Mucosa of gallbladder (tissue), 1 donor: Measurements from ENCODE around the gene CDKN2AIPNL. TPM values are rescaled to one million over a fixed set of nuclear protein-coding genes. Genes with fewer than 3 reads are reported as not detected.
"Not testable (repeated sequence)": the region's sequence is repeated elsewhere in the genome, so short reads cannot be mapped to it uniquely, and the experiment has no call there.

Source experiments
- DNase-seq: peaks from one replicate; pipeline ENCODE4 v3.0.0-alpha.2; 2020; ENCODE audit warnings: low spot score
- total RNA-seq: library from RNA; stranded (reverse); gene quantifications from one replicate; pipeline ENCODE4 v1.2.1, GENCODE V29; 2021
- donor health status: DM: no; HTN: no; CAD: no.

CDKN2AIPNL gene
- total RNA-seq, 1 donor from 2014 or later, result 18.0 TPM

DNA sequence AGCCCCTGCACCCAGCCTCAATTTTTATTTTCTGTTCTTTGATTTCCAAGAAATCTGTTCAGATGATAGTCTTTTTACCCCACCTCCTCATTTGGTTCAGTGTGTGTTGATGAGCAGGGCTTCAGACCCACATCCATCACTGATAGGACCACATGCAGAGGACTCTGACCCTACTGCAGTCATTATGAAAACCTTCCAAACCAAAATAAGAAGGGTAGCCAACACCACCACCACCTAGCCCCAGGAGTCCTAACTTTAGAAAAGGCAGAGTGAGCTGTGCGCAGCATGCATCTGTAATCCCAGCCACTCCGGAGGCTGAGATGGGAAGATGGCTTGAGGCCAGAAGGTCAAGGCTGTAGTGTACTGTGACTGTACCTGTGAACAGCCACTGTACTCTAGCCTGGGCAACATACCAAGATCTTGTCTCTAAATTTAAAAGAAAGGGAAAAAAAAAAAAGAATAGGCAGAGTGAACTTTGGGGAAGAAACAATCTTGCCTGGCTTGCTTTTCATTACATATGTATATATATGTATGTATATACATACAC is 13.0 kb downstream of the CDKN2AIPNL start:
- no peak for DNase-seq

DNA sequence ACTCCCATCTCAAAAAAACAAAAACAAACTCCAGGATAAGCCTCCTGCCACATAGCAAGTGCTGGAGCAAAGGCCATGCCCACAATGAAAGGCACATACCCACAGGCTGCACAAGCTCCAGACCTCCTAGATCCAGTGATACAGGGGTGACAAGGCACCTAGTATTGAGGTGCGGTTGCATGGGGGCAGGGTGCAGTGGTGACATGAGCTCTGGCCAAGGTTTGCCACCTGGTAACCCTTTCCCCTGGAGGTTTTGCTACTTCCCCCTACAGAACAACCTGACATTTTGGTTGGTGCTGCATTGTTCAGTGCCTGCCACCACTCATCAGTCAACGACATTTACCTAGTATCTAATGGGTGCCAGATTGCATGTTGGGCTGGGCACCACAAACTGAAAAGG is 14.5 kb downstream of the CDKN2AIPNL start:
- DNase-seq, result no peak

DNA sequence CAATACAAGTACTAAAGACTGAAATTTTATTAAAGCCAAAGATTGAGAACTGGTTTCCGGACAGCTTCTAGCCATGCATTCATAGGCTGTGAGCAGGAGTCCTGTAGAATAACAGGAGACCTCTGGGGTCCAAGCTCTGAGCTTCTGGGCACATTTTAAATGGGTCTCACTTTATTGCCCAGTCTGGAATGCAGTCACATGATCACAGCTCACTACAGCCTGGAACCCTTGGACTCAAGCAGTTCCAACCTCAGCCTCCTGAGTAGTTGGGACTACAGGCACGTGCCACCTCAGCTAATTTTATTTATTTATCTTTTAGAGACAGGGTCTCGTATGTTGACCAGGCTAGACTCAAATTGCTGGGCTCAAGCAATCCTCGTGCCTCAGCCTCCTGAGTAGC is 15.4 kb downstream of the CDKN2AIPNL start:
- no peak for DNase-seq

DNA sequence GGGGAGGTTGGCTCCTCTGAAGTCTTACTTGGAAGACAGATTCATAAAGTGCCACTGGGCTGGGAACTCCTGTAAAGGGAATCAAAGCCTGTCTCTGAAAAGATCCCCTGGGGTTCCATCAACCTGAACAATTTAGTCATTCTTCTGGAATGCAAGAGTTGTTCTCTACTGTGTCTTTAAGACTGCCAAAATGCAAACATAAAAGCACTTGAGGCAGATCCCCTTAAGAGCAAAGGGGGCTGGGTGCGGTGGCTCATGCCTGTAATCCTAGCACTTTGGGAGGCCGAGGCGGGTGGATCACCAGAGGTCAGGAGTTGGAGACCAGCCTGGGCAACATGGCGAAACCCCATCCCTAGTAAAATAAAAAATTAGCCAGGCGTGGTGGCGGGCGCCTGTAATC is 16.7 kb downstream of the CDKN2AIPNL start:
- DNase-seq, result no peak

DNA sequence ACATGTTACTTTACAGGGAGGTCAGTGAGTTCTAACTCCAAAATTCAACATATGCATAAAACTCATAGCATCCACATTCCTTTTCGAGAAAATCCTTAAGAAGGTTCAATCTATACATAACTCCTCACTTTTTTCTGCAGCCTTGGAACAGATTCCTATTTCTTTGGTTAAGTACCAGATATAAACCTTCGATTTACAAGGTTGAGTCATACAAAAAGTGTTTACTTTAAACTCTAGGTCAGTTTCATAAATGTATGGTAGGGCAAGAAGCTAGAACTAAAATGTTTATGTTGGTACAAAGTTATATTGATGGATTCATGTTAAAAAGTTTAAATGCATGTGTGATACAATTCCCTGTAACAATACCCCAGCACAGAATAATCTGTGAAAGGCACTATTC is 19.4 kb downstream of the CDKN2AIPNL start:
- DNase-seq, result no peak

DNA sequence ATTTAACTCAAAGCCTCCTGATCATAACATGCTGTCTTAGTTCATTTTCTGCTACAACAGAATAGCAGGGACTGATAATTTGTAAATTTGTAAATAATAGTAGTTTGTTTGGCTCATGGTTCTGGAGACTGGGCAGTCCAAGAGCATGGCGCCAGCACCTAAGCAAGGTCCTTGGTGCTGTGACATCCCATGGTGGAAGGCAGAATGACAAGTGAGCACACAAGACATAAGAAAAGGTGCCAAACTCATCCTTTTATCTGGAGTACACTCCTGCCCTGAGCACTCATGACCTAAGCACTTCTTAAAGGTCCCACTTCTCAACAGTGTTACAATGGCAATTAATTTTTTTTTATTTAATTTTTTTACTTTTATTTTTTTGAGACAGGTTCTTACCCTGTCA is 24.2 kb downstream of the CDKN2AIPNL start:
- DNase-seq, result no peak

DNA sequence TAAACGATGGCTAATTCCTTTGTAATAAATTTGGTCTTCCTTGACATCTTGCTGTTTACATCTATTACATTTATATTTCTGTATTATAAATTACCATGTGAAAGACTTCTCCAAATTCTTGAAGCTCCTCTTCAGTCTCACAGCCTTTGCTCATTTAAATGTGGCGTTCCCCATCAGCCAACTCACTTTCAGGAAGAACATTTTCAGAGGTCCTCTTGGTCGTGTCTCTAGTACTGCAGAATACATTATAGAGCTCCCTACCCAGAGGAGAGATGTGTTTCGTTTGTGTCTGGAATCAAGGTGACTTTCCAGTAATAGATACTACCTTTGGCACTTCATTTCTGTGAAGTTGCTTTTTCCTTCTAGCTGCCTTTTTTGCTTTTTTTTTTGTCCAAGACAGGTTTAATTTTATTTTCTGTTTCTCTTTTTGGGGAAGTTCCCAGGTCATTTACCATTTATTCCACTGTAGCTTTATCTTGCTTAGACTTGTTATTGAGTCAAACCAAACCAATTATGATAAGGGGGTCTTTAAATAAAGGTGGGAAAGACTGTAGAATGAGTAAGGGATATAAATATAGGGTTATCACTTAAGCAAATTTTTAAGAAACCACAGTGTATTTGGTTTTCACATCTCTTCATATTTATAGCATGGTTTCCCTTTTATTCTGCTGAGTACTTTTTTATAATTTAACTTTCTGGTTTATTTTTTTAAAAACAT is 27.5 kb downstream of the CDKN2AIPNL start:
- no peak for DNase-seq

DNA sequence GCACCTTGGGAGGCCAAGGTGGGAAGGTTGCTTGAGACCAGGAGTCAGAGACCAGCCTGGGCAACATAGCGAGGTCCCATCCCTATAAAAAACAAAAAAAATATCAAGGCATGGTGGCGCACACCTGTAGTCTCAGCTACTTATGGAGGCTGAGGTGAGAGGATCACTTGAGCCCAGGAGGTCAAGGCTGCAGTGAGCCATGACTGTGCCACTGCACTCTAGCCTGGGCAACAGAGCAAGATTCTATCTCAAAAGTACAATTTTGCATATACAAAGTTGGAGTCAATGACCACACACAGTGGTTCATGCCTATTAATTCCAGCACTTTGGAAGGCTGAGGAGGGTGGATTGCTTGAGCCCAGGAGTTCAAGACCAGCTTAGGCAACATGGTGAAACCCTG is 29.5 kb downstream of the CDKN2AIPNL start:
- not testable (repeated sequence) for DNase-seq

DNA sequence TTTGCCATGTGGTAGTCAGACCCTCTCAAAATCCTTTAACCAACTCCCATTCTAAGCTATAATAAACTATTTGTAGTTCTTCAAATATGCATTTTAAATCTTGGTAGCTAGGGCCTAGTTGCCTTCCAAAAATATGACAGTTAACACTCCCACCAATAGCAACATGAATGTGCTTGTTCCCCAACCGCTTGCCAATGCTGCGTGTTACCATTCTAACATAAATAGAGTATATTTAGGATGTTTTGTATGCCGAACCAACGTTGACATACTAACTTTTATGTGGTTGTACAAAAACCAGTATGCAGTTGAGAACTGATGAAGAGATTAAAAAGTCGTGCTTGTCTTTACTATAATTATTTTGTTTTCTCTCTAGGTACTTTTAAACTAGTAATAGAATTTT is 31.3 kb downstream of the CDKN2AIPNL start:
- no peak for DNase-seq

DNA sequence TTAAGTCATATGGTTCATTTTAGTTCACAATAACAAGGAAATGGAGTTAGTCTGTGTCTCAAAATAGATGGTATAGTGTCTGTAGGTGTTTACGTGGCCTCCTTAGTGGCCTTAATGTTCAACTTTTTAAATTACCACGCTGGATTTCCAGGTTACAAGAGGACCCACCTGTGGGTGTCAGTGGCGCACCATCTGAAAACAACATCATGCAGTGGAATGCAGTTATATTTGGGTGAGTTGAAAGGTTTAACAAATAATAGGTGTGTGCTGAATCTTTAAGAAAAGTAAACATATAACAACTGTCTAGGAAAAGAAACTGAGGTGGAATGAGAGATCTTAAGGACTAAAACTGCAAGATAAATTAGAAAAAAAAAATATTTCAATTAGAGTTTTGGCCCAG is 37.4 kb downstream of the CDKN2AIPNL start:
- no peak for DNase-seq

DNA sequence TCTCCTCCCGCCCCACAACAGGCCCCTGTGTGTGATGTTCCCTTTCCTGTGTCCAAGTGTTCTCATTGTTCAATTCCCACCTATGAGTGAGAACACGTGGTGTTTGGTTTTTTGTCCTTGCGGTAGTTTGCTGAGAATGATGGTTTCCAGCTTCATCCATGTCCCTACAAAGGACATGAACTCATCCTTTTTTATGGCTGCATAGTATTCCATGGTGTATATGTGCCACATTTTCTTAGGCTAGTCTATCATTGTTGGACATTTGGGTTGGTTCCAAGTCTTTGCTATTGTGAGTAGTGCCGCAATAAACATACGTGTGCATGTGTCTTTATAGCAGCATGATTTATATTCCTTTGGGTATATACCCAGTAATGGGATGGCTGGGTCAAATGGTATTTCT is 38.0 kb downstream of the CDKN2AIPNL start:
- DNase-seq, result not testable (repeated sequence)

DNA sequence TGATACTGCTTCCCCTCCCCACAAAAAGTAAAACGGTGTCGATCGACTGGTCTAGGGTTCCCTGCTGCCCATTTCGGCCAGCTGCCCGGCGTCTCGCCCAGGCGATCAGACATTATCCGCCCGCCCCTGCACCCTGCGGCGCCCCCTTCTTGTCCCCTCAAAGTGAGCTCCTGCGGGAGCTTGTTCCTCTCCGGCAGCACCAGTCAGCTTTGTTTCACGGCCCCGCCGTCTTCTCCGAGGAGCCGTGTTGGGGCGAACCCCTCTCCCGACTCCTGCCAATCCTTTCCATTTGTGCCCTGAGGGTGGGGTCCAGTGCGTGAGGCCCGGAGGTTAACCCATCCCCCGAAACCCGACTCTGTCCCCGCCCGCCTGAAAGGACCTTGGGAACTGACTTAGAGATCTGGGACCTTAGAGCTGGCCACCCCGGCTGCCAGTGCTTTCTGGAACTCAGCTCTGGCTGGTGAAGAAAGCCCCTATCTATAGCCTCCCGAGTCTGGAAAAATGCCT is 39.8 kb downstream of the CDKN2AIPNL start:
- DNase-seq, result peak; percentile 37

DNA sequence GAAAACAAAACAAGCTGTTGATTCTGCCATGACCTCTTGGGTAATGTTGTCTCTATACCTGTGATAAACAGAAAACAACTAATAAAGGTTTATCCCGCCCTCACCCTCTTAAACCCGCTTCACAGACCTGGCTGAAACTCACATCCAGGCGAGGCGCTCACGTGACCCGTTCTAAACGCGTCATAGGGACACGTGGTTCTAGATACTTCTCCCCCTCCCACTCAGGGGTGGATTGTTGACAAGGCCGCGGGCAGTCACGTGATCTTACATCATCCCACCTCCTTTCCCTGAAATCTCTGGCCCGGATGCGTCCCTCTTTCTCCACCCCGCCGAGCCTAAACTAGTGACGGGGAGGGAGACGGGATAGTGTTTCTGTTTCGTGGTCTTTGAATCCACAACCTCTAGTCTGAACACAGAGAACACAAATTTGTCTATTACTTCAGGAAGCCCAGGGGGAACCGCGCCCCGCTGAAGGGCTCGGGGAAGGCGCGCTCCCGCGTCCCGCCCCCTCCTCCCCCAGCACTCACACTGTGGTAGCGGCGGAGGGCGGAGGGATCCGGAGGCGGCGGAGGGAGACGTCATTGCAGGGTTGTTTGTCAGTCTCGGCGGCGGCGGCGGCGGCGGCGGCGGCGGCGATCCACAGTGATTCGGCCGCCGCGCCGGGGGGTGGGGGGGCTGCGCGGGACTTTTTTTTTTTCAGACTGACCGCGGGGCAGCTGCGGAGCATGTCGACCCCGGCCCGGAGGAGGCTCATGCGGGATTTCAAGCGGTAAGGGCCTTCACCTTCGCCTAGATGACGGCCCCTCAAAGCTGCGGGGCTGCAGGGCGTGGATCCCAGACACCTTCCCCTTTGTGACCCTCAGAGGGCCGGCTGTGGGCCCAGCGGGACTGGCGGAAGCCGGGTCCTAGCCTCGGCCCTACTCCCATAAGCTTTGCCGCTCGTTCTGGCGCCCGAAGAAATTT is 40.5 kb downstream of the CDKN2AIPNL start, which contains the start of gene UBE2B:
TSS of gene UBE2B (plus strand) at position 699 of the 963 bp plus-strand sequence. CDS start at position 726, 27 bp downstream.
- peak; percentile 99 for DNase-seq

DNA sequence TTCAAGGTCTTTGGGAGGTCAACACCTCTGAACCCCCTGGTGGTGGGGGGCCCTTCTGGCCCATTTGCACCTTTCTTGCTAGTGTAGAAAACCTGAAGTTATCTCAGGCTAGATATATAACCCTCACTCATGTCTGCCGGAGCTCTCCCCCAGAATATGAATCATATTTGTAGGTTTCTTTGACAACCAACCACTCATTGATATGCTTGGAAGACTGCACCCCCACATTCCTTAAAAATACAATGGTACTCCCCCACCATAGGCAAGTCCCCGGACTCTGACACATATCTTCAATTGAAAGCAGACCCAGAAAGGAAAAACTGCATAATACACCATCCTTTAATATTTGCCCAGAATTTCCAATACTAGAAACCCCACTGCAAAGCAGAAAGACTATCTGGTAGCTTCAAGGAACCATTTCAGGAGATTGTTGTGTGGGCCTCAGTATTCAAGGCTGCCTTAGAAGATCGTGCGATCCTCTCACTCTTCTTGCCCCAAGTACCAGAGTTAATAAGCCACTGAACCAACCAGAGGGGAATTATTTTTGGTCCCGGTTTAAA is 41.3 kb downstream of the CDKN2AIPNL start:
- no peak for DNase-seq

DNA sequence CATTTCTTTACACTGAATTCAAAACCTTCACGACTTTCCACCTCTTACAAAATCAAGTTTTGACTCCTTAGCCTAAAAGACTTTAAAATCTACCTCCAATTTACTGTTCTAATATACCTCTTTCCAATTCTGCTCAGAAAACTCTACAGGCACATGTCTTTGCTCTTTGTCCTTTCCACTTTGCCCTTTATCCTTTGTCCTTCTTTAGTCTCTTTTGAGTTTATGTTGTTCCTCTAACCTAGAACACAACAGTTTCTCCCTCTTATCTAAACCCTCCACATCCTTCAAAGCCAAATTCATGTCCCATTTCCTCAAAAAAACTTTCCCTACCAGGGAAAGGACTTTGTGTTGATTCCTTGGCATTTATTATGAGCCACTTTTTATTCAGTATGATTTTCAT is 46.1 kb downstream of the CDKN2AIPNL start:
- DNase-seq, result no peak

DNA sequence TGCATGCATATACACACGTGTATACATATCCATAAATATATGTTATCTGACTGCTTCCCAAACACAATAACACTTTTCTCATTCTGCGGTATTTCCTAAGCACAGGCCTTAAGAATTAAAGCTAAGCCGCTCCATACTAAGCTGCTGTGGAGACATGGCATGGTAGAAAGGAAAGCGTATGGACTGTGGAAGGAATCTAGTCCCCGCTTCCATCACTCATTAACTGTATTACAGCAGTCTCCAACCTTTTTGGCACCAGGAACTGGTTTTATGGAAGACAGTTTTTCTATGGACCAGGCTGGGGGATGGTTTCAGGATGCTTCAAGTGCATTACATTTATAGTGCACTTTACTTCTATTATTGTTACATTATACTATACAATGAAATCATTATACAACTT is 56.0 kb downstream of the CDKN2AIPNL start:
- DNase-seq, result no peak

Other genes starting within 250 kb of the CDKN2AIPNL start
- gene SKP1, start 234.9 kb downstream of the CDKN2AIPNL start, total RNA-seq, result 340 TPM
- gene PPP2CA, start 185.8 kb downstream of the CDKN2AIPNL start, total RNA-seq, result 108 TPM
- 3.8 TPM for gene CDKL3, start 44.7 kb downstream of the CDKN2AIPNL start, total RNA-seq
- 89.4 TPM for gene UBE2B, start 40.3 kb downstream of the CDKN2AIPNL start, total RNA-seq
- 83.1 TPM for gene JADE2, start 113.8 kb upstream of the CDKN2AIPNL start, total RNA-seq
- 102 TPM for gene SAR1B, start 220.9 kb upstream of the CDKN2AIPNL start, total RNA-seq
- 27.7 TPM for gene SEC24A, start 236.9 kb upstream of the CDKN2AIPNL start, total RNA-seq